ENCODE measurements around the gene NACC1. TPM values are rescaled to one million over a fixed set of nuclear protein-coding genes. Genes with fewer than 3 reads are reported as not detected.

NACC1 gene
- total and polyA plus RNA-seq, 2 of the 13 experiments (the other 11 are each of a cell fraction or from before 2014, with no cell fraction given): 31.8 to 42.3 TPM

- TF ChIP-seq USF2 (IDR thresholded peaks at IDR 0.05; ENCODE audit: low read depth, low read length) (no peak), USF2 (CRISPR knock-in tag; IDR thresholded peaks at IDR 0.05; ENCODE audit: borderline replicate concordance) (no peak), RFX1 (IDR thresholded peaks at IDR 0.05) (no peak), ZNF317 (CRISPR knock-in tag; IDR thresholded peaks at IDR 0.05) (0 out of 2 replicates have a peak, but pooled peaks have one; percentile 32), ZNF619 (CRISPR knock-in tag; IDR thresholded peaks at IDR 0.05) (no peak), MTA1 (CRISPR knock-in tag; IDR thresholded peaks at IDR 0.05; ENCODE audit: borderline replicate concordance) (no peak), ZNF121 (CRISPR knock-in tag; IDR thresholded peaks at IDR 0.05) (no peak), ZKSCAN1 (IDR thresholded peaks at IDR 0.05; ENCODE audit: low read length) (no peak), ZNF512B (CRISPR knock-in tag; IDR thresholded peaks at IDR 0.05; ENCODE audit: borderline replicate concordance) (no peak), ZBTB43 (CRISPR knock-in tag; conservative IDR thresholded peaks at IDR 0.05) (no peak), ZNF891 (CRISPR knock-in tag; IDR thresholded peaks at IDR 0.05) (no peak), ZNF251 (CRISPR knock-in tag; IDR thresholded peaks at IDR 0.05) (no peak), XRCC5 (optimal IDR thresholded peaks at IDR 0.05; ENCODE audit: low read length) (no peak), ZFP82 (CRISPR knock-in tag; IDR thresholded peaks at IDR 0.05; ENCODE audit: borderline replicate concordance) (peak; percentile 74), CENPT (CRISPR knock-in tag; IDR thresholded peaks at IDR 0.05; ENCODE audit: low read depth) (no peak), MAFK (conservative IDR thresholded peaks at IDR 0.05 in 1 of 2, IDR thresholded peaks at IDR 0.05 in 1 of 2; ENCODE audit: low read length in 2 of 2) (no peak), MAZ (IDR thresholded peaks at IDR 0.05; ENCODE audit: borderline replicate concordance, low read depth, low read length) (peak; percentile 82; the same call in 1 of the 2 replicates), MAZ (CRISPR knock-in tag; IDR thresholded peaks at IDR 0.05; ENCODE audit: low read depth) (no peak; the same call in 1 of the 2 replicates), MLLT10 (CRISPR knock-in tag; IDR thresholded peaks at IDR 0.05) (no peak), ZBTB39 (CRISPR knock-in tag; IDR thresholded peaks at IDR 0.05) (no peak), NPAS2 (CRISPR knock-in tag; IDR thresholded peaks at IDR 0.05; ENCODE audit: borderline replicate concordance) (no peak)
Observed at GRCh38 chr19:13155472-13156359, 37.7 kb downstream of the NACC1 start (continued).

Measured in HepG2 (cell line).